Subcutaneous abdominal adipose tissue (tissue), 5 donors: Measurements from ENCODE around the gene SLC7A14.

Experiments
- H3K27ac ChIP-seq: one replicate; pipeline ENCODE4 v1.7.0; 2013; ENCODE audit warnings: low read depth, mild to moderate bottlenecking, inconsistent platforms, low read length, moderate library complexity
- H3K27me3 ChIP-seq, 5 donors: one replicate each; pipeline ENCODE4 v1.7.0; 2013; ENCODE audit warnings: low read length in 5 of 5, inconsistent platforms in 1 of 5; ENCODE audit not compliant: control insufficient read depth in 5 of 5, insufficient read depth in 4 of 5
- H3K36me3 ChIP-seq, 5 donors: one replicate each; pipeline ENCODE4 v1.7.0; 2013; ENCODE audit warnings: low read length in 5 of 5; ENCODE audit not compliant: control insufficient read depth in 5 of 5, insufficient read depth in 5 of 5
- H3K4me1 ChIP-seq, 5 donors: one replicate each; pipeline ENCODE4 v1.7.0; 2013; ENCODE audit warnings: low read length in 5 of 5, mild to moderate bottlenecking in 3 of 5, moderate library complexity in 1 of 5; ENCODE audit not compliant: control insufficient read depth in 5 of 5, insufficient read depth in 5 of 5
- H3K4me3 ChIP-seq, 5 donors: one replicate each; pipeline ENCODE4 v1.7.0; 2013; ENCODE audit warnings: low read length in 5 of 5, low read depth in 1 of 5
- H3K9ac ChIP-seq, 5 donors: one replicate each; pipeline ENCODE4 v1.7.0; 2013; ENCODE audit warnings: low read length in 5 of 5, mild to moderate bottlenecking in 4 of 5, moderate library complexity in 3 of 5
- H3K9me3 ChIP-seq, 5 donors: one replicate each; pipeline ENCODE4 v1.7.0; 2013; ENCODE audit warnings: low read length in 5 of 5; ENCODE audit not compliant: control insufficient read depth in 5 of 5
- donor health status: healthy.
- donor health status: healthy.
- donor health status: healthy.
- donor health status: healthy.
- donor health status: healthy.

Gene SLC7A14

GRCh38 chr3:170528726-170529125, 57.1 kb downstream of the SLC7A14 start:
- Histone ChIP-seq H3K27me3 (no peaks in the 10 kb centered on the region), H3K36me3 (no peaks in the 10 kb centered on the region), H3K4me3 (no peak overlapping the region), H3K9ac (no peak overlapping the region), H3K4me1 (peaks cover 0 to 16% (median 12%) of the 10 kb centered on the region in 5 donors), H3K9me3 (no peaks in the 10 kb centered on the region), H3K27ac (no peak overlapping the region)

DNA sequence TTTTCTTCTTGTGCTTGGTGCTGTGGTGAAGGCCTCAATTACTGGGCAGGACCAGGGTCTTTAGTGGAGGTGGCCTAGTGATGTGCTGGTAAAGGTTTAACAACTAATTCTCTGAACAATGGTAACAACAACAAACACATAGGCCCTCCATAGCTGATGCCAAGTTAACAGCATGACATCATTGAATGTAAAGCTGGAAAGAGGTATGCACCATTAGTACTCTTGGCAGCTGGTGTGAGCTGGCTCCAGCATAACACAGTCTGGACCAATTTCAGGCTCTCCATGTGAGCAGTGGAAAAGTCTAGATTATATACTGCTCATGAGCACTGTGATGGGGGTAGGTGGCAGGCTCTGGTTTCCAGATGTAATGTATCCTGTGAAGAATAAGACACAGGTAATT, 61.8 kb downstream of the SLC7A14 start:
- no peak overlapping the region for H3K27ac ChIP-seq
- H3K27me3 ChIP-seq: no peaks in the 10 kb centered on the region
- H3K4me1 ChIP-seq: no peaks in the 10 kb centered on the region
- H3K4me3 ChIP-seq: no peak overlapping the region
- no peaks in the 10 kb centered on the region for H3K9me3 ChIP-seq
- no peaks in the 10 kb centered on the region for H3K36me3 ChIP-seq
- H3K9ac ChIP-seq: no peak overlapping the region

GRCh38 chr3:170523248-170523647, 62.6 kb downstream of the SLC7A14 start:
- H3K9ac ChIP-seq: no peak overlapping the region
- no peaks in the 10 kb centered on the region for H3K9me3 ChIP-seq
- H3K27ac ChIP-seq: no peak overlapping the region
- H3K36me3 ChIP-seq: no peaks in the 10 kb centered on the region
- no peaks in the 10 kb centered on the region for H3K4me1 ChIP-seq
- H3K27me3 ChIP-seq: no peaks in the 10 kb centered on the region
- H3K4me3 ChIP-seq: no peak overlapping the region

DNA sequence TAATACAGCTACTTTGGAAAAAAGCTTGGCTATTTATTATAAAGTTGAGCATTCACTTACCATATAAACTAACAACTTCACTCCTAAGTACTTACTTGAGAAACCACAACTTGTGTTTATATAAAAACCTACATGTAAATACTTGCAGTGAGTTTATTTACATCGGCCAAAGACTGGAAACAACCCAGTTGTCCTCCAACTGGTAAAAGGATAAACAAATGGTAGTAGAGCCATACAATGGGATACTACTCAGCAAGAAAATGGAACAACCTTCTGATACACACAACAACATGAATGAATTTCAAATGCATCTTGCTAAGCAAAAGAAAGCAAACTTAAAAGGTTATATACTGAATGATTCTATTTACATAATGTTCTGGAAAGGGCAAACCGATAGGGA, 63.7 kb downstream of the SLC7A14 start:
- no peaks in the 10 kb centered on the region for H3K36me3 ChIP-seq
- no peak overlapping the region for H3K4me3 ChIP-seq
- H3K9me3 ChIP-seq: no peaks in the 10 kb centered on the region
- no peaks in the 10 kb centered on the region for H3K4me1 ChIP-seq
- no peak overlapping the region for H3K27ac ChIP-seq
- no peaks in the 10 kb centered on the region for H3K27me3 ChIP-seq
- H3K9ac ChIP-seq: no peak overlapping the region

DNA sequence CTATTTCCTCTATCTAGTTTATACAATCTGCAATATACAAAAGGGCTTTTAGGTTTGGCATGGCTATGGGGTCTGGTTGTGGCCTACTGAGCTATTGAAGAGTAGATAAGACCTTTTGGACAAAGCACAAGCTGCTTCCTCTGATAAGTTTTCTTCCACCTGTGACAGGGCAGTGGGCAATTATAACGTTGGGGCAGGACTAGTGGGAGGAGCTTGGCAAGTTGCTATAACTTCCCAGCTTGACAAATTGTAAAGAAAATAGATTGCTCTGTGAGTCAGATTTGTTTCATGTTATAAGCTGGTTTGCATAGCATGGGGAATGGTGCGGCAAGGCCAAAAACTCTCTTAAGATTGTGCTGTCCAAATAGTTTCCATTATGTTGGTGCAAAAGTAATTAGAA, 64.9 kb downstream of the SLC7A14 start:
- Histone ChIP-seq H3K4me3 (no peak overlapping the region), H3K9ac (no peak overlapping the region), H3K4me1 (no peaks in the 10 kb centered on the region), H3K27me3 (no peaks in the 10 kb centered on the region), H3K9me3 (no peaks in the 10 kb centered on the region), H3K27ac (no peak overlapping the region), H3K36me3 (no peaks in the 10 kb centered on the region)

DNA sequence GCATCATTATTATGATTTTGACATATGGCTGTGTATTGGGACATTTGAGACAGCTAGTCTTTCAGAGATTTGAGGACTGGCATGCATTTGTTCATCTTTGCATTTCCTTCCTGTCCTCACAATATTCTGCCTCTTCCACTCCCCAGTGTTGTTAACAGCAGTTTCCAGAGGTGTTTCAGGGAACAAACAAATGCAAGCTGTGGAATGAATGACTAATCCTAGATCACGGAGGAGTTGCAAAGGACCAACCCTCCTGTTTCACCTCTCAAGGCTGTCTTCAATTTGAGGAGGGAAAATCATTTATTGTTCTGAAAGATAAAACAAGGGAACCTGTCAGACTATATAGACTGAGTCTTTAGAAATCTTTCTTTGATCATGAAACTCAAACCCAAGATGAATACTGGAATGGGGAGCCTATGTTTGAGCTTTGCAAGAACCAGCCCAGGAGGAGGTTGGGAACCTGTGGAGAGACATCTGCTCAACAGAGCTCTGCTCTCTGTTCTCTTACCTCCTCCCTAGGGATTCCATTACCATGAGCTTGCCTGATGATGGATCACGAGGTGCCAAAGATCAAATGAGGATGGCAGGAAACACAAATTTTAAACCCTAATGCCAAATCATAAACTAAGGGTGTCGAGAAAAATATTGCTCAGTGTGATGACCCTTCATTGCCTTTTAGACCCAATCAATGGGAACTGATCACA, 68.5 kb downstream of the SLC7A14 start:
- H3K9ac ChIP-seq: no peak overlapping the region
- H3K9me3 ChIP-seq: no peaks in the 10 kb centered on the region
- H3K36me3 ChIP-seq: no peaks in the 10 kb centered on the region
- no peaks in the 10 kb centered on the region for H3K27me3 ChIP-seq
- no peak overlapping the region for H3K4me3 ChIP-seq
- H3K4me1 ChIP-seq: no peaks in the 10 kb centered on the region
- no peak overlapping the region for H3K27ac ChIP-seq

DNA sequence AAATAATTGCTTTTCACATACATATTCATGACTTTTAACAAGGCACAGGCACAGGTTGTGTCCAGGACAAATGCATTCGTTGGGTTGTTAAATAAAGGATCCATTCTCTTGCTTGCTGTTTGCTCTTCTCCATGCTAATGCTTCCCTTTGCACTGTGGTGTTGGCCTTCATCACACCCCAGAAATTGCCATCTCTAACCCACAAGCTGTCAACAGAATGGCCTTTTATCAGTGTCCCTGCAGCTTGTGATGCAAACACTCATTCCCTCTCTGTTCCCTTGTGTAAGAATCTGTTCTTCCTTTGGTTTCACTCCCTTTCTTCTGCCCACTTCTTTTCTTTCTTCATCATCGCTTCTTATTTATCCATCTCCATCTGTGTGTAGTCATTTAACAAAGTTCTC, 72.2 kb downstream of the SLC7A14 start:
- Histone ChIP-seq H3K4me3 (no peak overlapping the region), H3K27ac (no peak overlapping the region), H3K9ac (no peak overlapping the region)

GRCh38 chr3:170511371-170511770, 74.5 kb downstream of the SLC7A14 start:
- Histone ChIP-seq H3K9me3 (no peaks in the 10 kb centered on the region), H3K4me1 (peaks cover 0 to 11% (median 3%) of the 10 kb centered on the region in 5 donors), H3K27ac (no peak overlapping the region), H3K36me3 (no peaks in the 10 kb centered on the region), H3K4me3 (no peak overlapping the region), H3K9ac (no peak overlapping the region), H3K27me3 (no peaks in the 10 kb centered on the region)

More for the DNA sequence above, 72.2 kb downstream of the SLC7A14 start:
- H3K27me3 ChIP-seq: no peaks in the 10 kb centered on the region
- H3K9me3 ChIP-seq: no peaks in the 10 kb centered on the region
- no peaks in the 10 kb centered on the region for H3K36me3 ChIP-seq
- no peaks in the 10 kb centered on the region for H3K4me1 ChIP-seq

DNA sequence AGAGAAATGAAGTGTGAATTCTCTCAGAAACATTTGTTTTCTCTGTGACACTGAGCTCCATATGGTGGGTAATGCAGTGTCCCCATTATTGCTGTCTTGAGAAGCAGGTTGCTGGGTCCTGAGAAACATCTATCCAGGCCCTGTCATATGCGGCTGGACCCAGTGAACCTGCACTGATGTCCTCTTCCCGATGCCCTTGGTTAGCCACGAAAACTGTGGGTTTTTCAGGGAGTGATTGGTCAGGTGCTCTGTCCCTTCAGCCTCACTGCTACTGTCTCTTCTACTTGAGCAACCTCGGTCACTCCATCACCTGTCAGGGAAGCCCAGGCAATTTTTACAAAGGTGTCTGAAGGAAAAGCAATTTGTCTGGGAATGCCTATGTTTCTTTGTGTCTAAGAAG, 77.0 kb downstream of the SLC7A14 start:
- Histone ChIP-seq H3K9me3 (no peaks in the 10 kb centered on the region), H3K4me3 (no peak overlapping the region), H3K4me1 (peaks cover 0 to 13% (median 3%) of the 10 kb centered on the region in 5 donors), H3K36me3 (no peaks in the 10 kb centered on the region), H3K27me3 (no peaks in the 10 kb centered on the region), H3K27ac (no peak overlapping the region), H3K9ac (no peak overlapping the region)

- Histone ChIP-seq H3K36me3 (no peaks in the 10 kb centered on the region), H3K9me3 (no peaks in the 10 kb centered on the region), H3K27ac (no peak overlapping the region), H3K9ac (no peak overlapping the region), H3K4me3 (no peak overlapping the region), H3K27me3 (no peaks in the 10 kb centered on the region), H3K4me1 (peaks cover 0 to 13% (median 3%) of the 10 kb centered on the region in 5 donors)
Observed at GRCh38 chr3:170508291-170508690, 77.6 kb downstream of the SLC7A14 start.
